NCI-H82 (cell line): ENCODE results near the gene KCNK10.

ENCODE experiments used
- DNase-seq: peaks from one replicate; lab custom pipeline; 2025; lab: John Stamatoyannopoulos, UW

The KCNK10 gene

GRCh38 chr14:88323086-88323522 is at the start of gene KCNK10:
KCNK10 (minus strand) TSS chr14:88323269; CDS start chr14:88322798, 471 bp downstream.
- DNase-seq: no peak

GRCh38 chr14:88369496-88369895 is 46.4 kb upstream of the KCNK10 start:
- no peak for DNase-seq

- DNase-seq: no peak
These were observed 41.8 kb upstream of the KCNK10 start for GRCh38 chr14:88364710-88365413.

GRCh38 chr14:88363644-88364043 is 40.6 kb upstream of the KCNK10 start:
- DNase-seq: no peak

GRCh38 chr14:88359500-88359899 is 36.4 kb upstream of the KCNK10 start:
- DNase-seq: no peak

GRCh38 chr14:88354358-88354757 is 31.3 kb upstream of the KCNK10 start:
- DNase-seq: no peak

GRCh38 chr14:88352698-88353097 is 29.6 kb upstream of the KCNK10 start:
- DNase-seq: no peak

- no peak for DNase-seq
These were observed 29.1 kb upstream of the KCNK10 start for GRCh38 chr14:88351966-88352691.

GRCh38 chr14:88348546-88348945 is 25.5 kb upstream of the KCNK10 start:
- DNase-seq: no peak

GRCh38 chr14:88346048-88346639 is 23.1 kb upstream of the KCNK10 start:
- DNase-seq: no peak

GRCh38 chr14:88342980-88343379 is 19.9 kb upstream of the KCNK10 start:
- no peak for DNase-seq

- no peak for DNase-seq
These were observed 17.3 kb upstream of the KCNK10 start for GRCh38 chr14:88340357-88340756.

GRCh38 chr14:88333036-88333435 is 10.0 kb upstream of the KCNK10 start:
- no peak for DNase-seq

GRCh38 chr14:88327497-88327896 is 4.4 kb upstream of the KCNK10 start:
- peak; percentile 66 for DNase-seq

GRCh38 chr14:88326352-88327103 is 3.5 kb upstream of the KCNK10 start:
- DNase-seq: no peak

- DNase-seq: no peak
These were observed 2.8 kb upstream of the KCNK10 start for GRCh38 chr14:88325883-88326282.

GRCh38 chr14:88324930-88325329 is 1.9 kb upstream of the KCNK10 start:
- DNase-seq: no peak

- no peak for DNase-seq
These were observed 1.4 kb upstream of the KCNK10 start for GRCh38 chr14:88324491-88324890.

GRCh38 chr14:88323523-88324199 is 592 bp upstream of the KCNK10 start:
- DNase-seq: peak; percentile 59

GRCh38 chr14:88322504-88323085 is 474 bp downstream of the KCNK10 start:
- no peak for DNase-seq
